Measurements from ENCODE around the gene RPS6KA5. TPM values are rescaled to one million over a fixed set of nuclear protein-coding genes. Genes with fewer than 3 reads are reported as not detected.
A peak's percentile ranks its signal among the peaks of the same experiment; 100 is the strongest.

Gene RPS6KA5
- total and polyA plus RNA-seq, 9 of the 15 experiments (the other 6 are each of a cell fraction or from before 2014, with no cell fraction given), result 0.88 to 7.7 (median 4.7) TPM

DNA sequence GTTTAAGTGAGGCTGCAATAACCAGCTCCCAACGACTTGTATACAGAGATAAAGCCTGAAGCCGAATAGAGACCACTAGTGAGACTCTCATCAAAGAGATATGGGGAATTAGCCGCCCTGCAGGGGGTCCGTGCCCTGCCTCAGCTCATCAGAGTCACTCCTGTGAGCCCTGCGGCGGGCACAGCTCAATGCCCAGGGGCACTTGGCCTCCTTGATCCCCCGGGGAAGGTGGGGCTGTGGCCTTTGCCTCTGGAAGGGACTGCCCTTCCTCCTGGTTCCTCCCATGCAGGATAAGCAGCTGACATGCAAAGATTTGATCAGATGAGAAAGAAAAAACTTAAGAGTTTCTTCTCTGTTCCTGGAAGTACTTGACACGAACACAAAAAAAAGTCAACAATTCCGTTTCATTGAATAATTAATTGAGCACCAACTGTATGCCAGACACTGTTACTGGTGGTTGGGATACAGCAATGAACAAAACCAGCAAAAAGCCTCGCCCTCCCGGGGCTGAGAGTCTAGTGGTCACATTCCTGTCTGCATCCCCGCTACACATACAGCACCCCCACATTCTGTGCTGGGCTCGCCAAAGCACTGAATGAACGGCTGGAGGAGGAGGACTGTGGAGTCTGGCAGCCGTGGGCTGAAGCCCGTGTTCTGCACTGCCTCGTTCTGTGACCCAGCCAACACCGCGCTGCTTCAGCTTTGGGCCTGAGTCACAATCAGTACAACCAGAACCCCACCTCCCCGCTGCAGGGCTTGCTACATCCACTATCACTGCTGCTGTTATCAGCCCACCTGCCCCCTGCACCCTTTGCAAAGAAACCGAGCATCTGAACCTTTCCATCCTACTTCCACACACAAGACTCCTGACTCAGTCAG is 254.5 kb downstream of the RPS6KA5 start (continued):
- TF ChIP-seq HBP1 (CRISPR knock-in tag; IDR thresholded peaks at IDR 0.05), result no peak
- no peak for TF ChIP-seq DIDO1 (tag; IDR thresholded peaks at IDR 0.05; ENCODE audit: low read depth)
- TF ChIP-seq EGR1 (conservative IDR thresholded peaks at IDR 0.05), result 0 out of 2 replicates have a peak, but pooled peaks have one; percentile 14
- TF ChIP-seq TAF1 (IDR thresholded peaks at IDR 0.05; ENCODE audit: control insufficient read depth, extremely low read depth, insufficient read depth, low read length, severe bottlenecking), result no peak
- TF ChIP-seq ARNT (IDR thresholded peaks at IDR 0.05), result no peak
- TF ChIP-seq NEUROD1 (IDR thresholded peaks at IDR 0.05; ENCODE audit: borderline replicate concordance, low read depth, low read length, partially characterized antibody), result no peak
- TF ChIP-seq ELK3 (CRISPR knock-in tag; IDR thresholded peaks at IDR 0.05), result no peak
- no peak for TF ChIP-seq FOXK1 (CRISPR knock-in tag; IDR thresholded peaks at IDR 0.05; ENCODE audit: borderline replicate concordance)
- no peak for TF ChIP-seq ZFPM2 (CRISPR knock-in tag; IDR thresholded peaks at IDR 0.05)
- no peak for TF ChIP-seq ZNF586 (CRISPR knock-in tag; conservative IDR thresholded peaks at IDR 0.05)
- TF ChIP-seq SMARCA5 (IDR thresholded peaks at IDR 0.05), result no peak
- TF ChIP-seq CAMTA2 (CRISPR knock-in tag; conservative IDR thresholded peaks at IDR 0.05), result no peak
- no peak for TF ChIP-seq ZNF445 (CRISPR knock-in tag; IDR thresholded peaks at IDR 0.05; ENCODE audit: low read depth)
- TF ChIP-seq ZFX (CRISPR knock-in tag; IDR thresholded peaks at IDR 0.05), result 0 out of 2 replicates have a peak, but pooled peaks have one; percentile 40
- peak; percentile 56; the same call in 1 of the 2 replicates for TF ChIP-seq TFAP4 (CRISPR knock-in tag; IDR thresholded peaks at IDR 0.05; ENCODE audit: borderline replicate concordance)
- TF ChIP-seq NFIX (CRISPR knock-in tag; IDR thresholded peaks at IDR 0.05; ENCODE audit: low read depth), result no peak
- no peak for TF ChIP-seq TRIM25 (IDR thresholded peaks at IDR 0.05; ENCODE audit: borderline replicate concordance)
- TF ChIP-seq, protein P1, sequence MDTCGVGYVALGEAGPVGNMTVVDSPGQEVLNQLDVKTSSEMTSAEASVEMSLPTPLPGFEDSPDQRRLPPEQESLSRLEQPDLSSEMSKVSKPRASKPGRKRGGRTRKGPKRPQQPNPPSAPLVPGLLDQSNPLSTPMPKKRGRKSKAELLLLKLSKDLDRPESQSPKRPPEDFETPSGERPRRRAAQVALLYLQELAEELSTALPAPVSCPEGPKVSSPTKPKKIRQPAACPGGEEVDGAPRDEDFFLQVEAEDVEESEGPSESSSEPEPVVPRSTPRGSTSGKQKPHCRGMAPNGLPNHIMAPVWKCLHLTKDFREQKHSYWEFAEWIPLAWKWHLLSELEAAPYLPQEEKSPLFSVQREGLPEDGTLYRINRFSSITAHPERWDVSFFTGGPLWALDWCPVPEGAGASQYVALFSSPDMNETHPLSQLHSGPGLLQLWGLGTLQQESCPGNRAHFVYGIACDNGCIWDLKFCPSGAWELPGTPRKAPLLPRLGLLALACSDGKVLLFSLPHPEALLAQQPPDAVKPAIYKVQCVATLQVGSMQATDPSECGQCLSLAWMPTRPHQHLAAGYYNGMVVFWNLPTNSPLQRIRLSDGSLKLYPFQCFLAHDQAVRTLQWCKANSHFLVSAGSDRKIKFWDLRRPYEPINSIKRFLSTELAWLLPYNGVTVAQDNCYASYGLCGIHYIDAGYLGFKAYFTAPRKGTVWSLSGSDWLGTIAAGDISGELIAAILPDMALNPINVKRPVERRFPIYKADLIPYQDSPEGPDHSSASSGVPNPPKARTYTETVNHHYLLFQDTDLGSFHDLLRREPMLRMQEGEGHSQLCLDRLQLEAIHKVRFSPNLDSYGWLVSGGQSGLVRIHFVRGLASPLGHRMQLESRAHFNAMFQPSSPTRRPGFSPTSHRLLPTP (IDR thresholded peaks at IDR 0.05; ENCODE audit: borderline replicate concordance, extremely low read depth, insufficient read length), result no peak
